WTC11 (cell line): ENCODE results near the gene KCNB1. TPM values are rescaled to one million over a fixed set of nuclear protein-coding genes. Genes with fewer than 3 reads are reported as not detected.

Source experiments
- ATAC-seq: fragments of 200-7000 bp; cut with Tn5 transposase; 2 replicates; pipeline ENCODE4 v1.10.0; 2021; ENCODE audit warnings: mild to moderate bottlenecking, moderate library complexity
- CTCF ChIA-PET: fragments of 300-600 bp; sonication (Branson Sonifier 250); formaldehyde crosslinking; loops from one replicate; lab custom pipeline; 2021; ENCODE audit warnings: antibody characterized with exemption; lab: Charles Lee
- POLR2A ChIA-PET: fragments of 350-600 bp; sonication (Branson Sonifier 250); formaldehyde crosslinking; loops from one replicate; lab custom pipeline; 2021; ENCODE audit warnings: antibody characterized with exemption; lab: Charles Lee
- DNase-seq: peaks from one replicate; pipeline ENCODE4 v3.0.0; 2021; ENCODE audit warnings: low spot score
- H3K27ac Mint-ChIP-seq: 2 replicates; pipeline ENCODE4 v1.8.0; 2021; ENCODE audit warnings: mixed read lengths
- H3K27me3 Mint-ChIP-seq: 2 replicates; pipeline ENCODE4 v1.8.0; 2021; ENCODE audit warnings: low read depth, mild to moderate bottlenecking, moderate library complexity, mixed read lengths
- H3K36me3 Mint-ChIP-seq: 2 replicates; pipeline ENCODE4 v1.8.0; 2021; ENCODE audit warnings: mixed read lengths
- H3K4me1 Mint-ChIP-seq: 2 replicates; pipeline ENCODE4 v1.8.0; 2022; ENCODE audit warnings: mixed read lengths
- H3K4me3 Mint-ChIP-seq: 2 replicates; pipeline ENCODE4 v1.8.0; 2021; ENCODE audit warnings: mild to moderate bottlenecking, moderate library complexity, mixed read lengths
- H3K9me3 Mint-ChIP-seq: 2 replicates; pipeline ENCODE4 v1.8.0; 2021; ENCODE audit warnings: mixed read lengths
- ATF2 ChIP-seq: sonication (generic); formaldehyde crosslinking; IDR thresholded peaks from 2 replicates; pipeline ENCODE4 v1.8.1; 2022; ENCODE audit warnings: low read depth, missing genetic modification reagents, borderline replicate concordance
- CREB1 ChIP-seq: sonication (generic); formaldehyde crosslinking; IDR thresholded peaks from 2 replicates; pipeline ENCODE4 v1.8.0; 2023; ENCODE audit warnings: mild to moderate bottlenecking, missing genetic modification reagents
- CREM ChIP-seq: sonication (generic); formaldehyde crosslinking; IDR thresholded peaks from 2 replicates; pipeline ENCODE4 v1.8.1; 2022; ENCODE audit warnings: mild to moderate bottlenecking, missing genetic modification reagents, moderate library complexity
- E2F5 ChIP-seq: sonication (generic); formaldehyde crosslinking; IDR thresholded peaks from 2 replicates; pipeline ENCODE4 v1.8.1; 2022; ENCODE audit warnings: mild to moderate bottlenecking, moderate library complexity, missing genetic modification reagents
- ELF4 ChIP-seq: sonication (generic); formaldehyde crosslinking; IDR thresholded peaks from 2 replicates; pipeline ENCODE4 v1.8.1; 2022; ENCODE audit warnings: low read depth, mild to moderate bottlenecking, moderate library complexity, missing genetic modification reagents
- ERG ChIP-seq: fragments of 250-450 bp; sonication (Bioruptor Pico); IDR thresholded peaks from 2 replicates; pipeline ENCODE4 v1.8.0; 2021; ENCODE audit warnings: mild to moderate bottlenecking
- ESRRA ChIP-seq: sonication (generic); formaldehyde crosslinking; IDR thresholded peaks from 2 replicates; pipeline ENCODE4 v1.8.1; 2022; ENCODE audit warnings: mild to moderate bottlenecking, missing genetic modification reagents, borderline replicate concordance
- FOXP1 ChIP-seq: sonication (generic); formaldehyde crosslinking; IDR thresholded peaks from 2 replicates; pipeline ENCODE4 v1.8.0; 2022; ENCODE audit warnings: missing genetic modification reagents, mild to moderate bottlenecking, moderate library complexity, borderline replicate concordance
- GRHL2 ChIP-seq: fragments of 250-450 bp; sonication (Bioruptor Pico); IDR thresholded peaks from 2 replicates; pipeline ENCODE4 v1.8.0; 2022; ENCODE audit warnings: mild to moderate bottlenecking, moderate library complexity; ENCODE audit not compliant: insufficient replicate concordance, severe bottlenecking
- HMGXB4 ChIP-seq: sonication (generic); formaldehyde crosslinking; IDR thresholded peaks from 2 replicates; pipeline ENCODE4 v1.8.1; 2023; ENCODE audit warnings: mild to moderate bottlenecking, moderate library complexity, missing genetic modification reagents
- IRF2 ChIP-seq: sonication (generic); formaldehyde crosslinking; IDR thresholded peaks from 2 replicates; pipeline ENCODE4 v1.8.0; 2022; ENCODE audit warnings: low read depth, missing genetic modification reagents, borderline replicate concordance
- NFYB ChIP-seq: sonication (generic); formaldehyde crosslinking; conservative IDR thresholded peaks from 2 replicates; pipeline ENCODE4 v1.8.0; 2022; ENCODE audit warnings: low read depth, missing genetic modification reagents
- PRDM15 ChIP-seq: sonication (generic); formaldehyde crosslinking; IDR thresholded peaks from 2 replicates; pipeline ENCODE4 v1.8.0; 2022; ENCODE audit warnings: missing genetic modification reagents
- PREB ChIP-seq: sonication (generic); formaldehyde crosslinking; IDR thresholded peaks from 2 replicates; pipeline ENCODE4 v1.8.1; 2022; ENCODE audit warnings: mild to moderate bottlenecking, missing genetic modification reagents, moderate library complexity, borderline replicate concordance
- SMAD4 ChIP-seq: sonication (generic); formaldehyde crosslinking; IDR thresholded peaks from 2 replicates; pipeline ENCODE4 v1.8.0; 2022; ENCODE audit warnings: mild to moderate bottlenecking, missing genetic modification reagents
- TEAD4 ChIP-seq: sonication (generic); formaldehyde crosslinking; IDR thresholded peaks from 2 replicates; pipeline ENCODE4 v1.8.0; 2022; ENCODE audit warnings: mild to moderate bottlenecking, missing genetic modification reagents
- ZBTB21 ChIP-seq: sonication (generic); formaldehyde crosslinking; IDR thresholded peaks from 2 replicates; pipeline ENCODE4 v1.8.1; 2023; ENCODE audit warnings: mild to moderate bottlenecking, missing genetic modification reagents, borderline replicate concordance
- ZNF416 ChIP-seq: fragments of 250-450 bp; sonication (Bioruptor Pico); IDR thresholded peaks from 2 replicates; pipeline ENCODE4 v1.9.0; 2021; ENCODE audit warnings: mild to moderate bottlenecking, inconsistent platforms
- ZNF671 ChIP-seq: fragments of 250-450 bp; sonication (Bioruptor Pico); IDR thresholded peaks from 2 replicates; pipeline ENCODE4 v1.8.0; 2021; ENCODE audit warnings: mild to moderate bottlenecking
- total RNA-seq: library from RNA; stranded (reverse); gene quantifications from 3 replicates; pipeline ENCODE4 v1.2.3, GENCODE V29; 2021

Gene KCNB1
- total RNA-seq, 1 experiment from 2014 or later, result 1.1 TPM

- no peaks in the 10 kb centered on the region for H3K36me3 Mint-ChIP-seq
- ATAC-seq (no peak), DNase-seq (no peak)
- H3K27ac Mint-ChIP-seq, result no peak overlapping the region
- no peak for TF ChIP-seq GRHL2 (CRISPR knock-in tag)
- no peak for TF ChIP-seq TEAD4 (CRISPR knock-in tag)
- no peak for TF ChIP-seq ATF2 (CRISPR knock-in tag)
- TF ChIP-seq PRDM15 (CRISPR knock-in tag), result no peak
- TF ChIP-seq NFYB, result no peak
- no peak for TF ChIP-seq HMGXB4 (CRISPR knock-in tag)
- no peak for TF ChIP-seq ERG (CRISPR knock-in tag)
- TF ChIP-seq PREB (CRISPR knock-in tag), result no peak
- no peak for TF ChIP-seq CREB1
- TF ChIP-seq IRF2 (CRISPR knock-in tag), result no peak
- TF ChIP-seq ZNF416 (CRISPR knock-in tag), result no peak
- no peak for TF ChIP-seq ZBTB21 (CRISPR knock-in tag)
- no peak for TF ChIP-seq ELF4 (CRISPR knock-in tag)
- no peak for TF ChIP-seq FOXP1 (CRISPR knock-in tag)
- TF ChIP-seq SMAD4 (CRISPR knock-in tag), result no peak
- no peak for TF ChIP-seq ESRRA (CRISPR knock-in tag)
- POLR2A ChIA-PET, result no interaction called here
- H3K4me1 Mint-ChIP-seq, result peaks cover 15% of the 10 kb centered on the region
- H3K9me3 Mint-ChIP-seq, result peaks cover 11% of the 10 kb centered on the region
- CTCF ChIA-PET, result interaction anchor here (0.8 to 5.2 kb wide), 5 partner anchors 8 to 231 kb away, joined by 3 to 34 read pairs (median 6); partner anchors contain the start of gene KCNB1
- no peak overlapping the region for H3K4me3 Mint-ChIP-seq
- no peaks in the 10 kb centered on the region; the same call in 1 of the 2 replicates for H3K27me3 Mint-ChIP-seq
Observed at GRCh38 chr20:49377326-49377725, 105.1 kb downstream of the KCNB1 start.

GRCh38 chr20:49375170-49375569, 107.3 kb downstream of the KCNB1 start:
- peaks cover 5% of the 10 kb centered on the region for H3K4me1 Mint-ChIP-seq
- POLR2A ChIA-PET, result no interaction called here
- no peaks in the 10 kb centered on the region for H3K36me3 Mint-ChIP-seq
- CTCF ChIA-PET, result interaction anchor here (1.3 kb wide), 1 partner anchor 10 kb away, joined by 4 read pairs; no protein-coding TSS in a partner anchor
- no peak overlapping the region for H3K27ac Mint-ChIP-seq
- no peaks in the 10 kb centered on the region; the same call in 1 of the 2 replicates for H3K27me3 Mint-ChIP-seq
- H3K4me3 Mint-ChIP-seq, result no peak overlapping the region
- DNase-seq, result no peak
- no peak for ATAC-seq
- H3K9me3 Mint-ChIP-seq, result peaks cover 11% of the 10 kb centered on the region
- no peak for TF ChIP-seq CREM (CRISPR knock-in tag)
- TF ChIP-seq ATF2 (CRISPR knock-in tag), result no peak
- TF ChIP-seq ZNF671, result no peak
- no peak for TF ChIP-seq PRDM15 (CRISPR knock-in tag)
- TF ChIP-seq E2F5 (CRISPR knock-in tag), result no peak
